Activated CD8-positive, alpha-beta memory T cell treated with anti-CD3 and anti-CD28 coated beads for 48 hours (primary cell): ENCODE results near the gene IFITM2.
A peak's percentile ranks its signal among the peaks of the same experiment; 100 is the strongest.
"Not testable (repeated sequence)": the region's sequence is repeated elsewhere in the genome, so short reads cannot be mapped to it uniquely, and the experiment has no call there.

ENCODE experiments used
- DNase-seq, 3 experiments: peaks; one replicate each; pipeline ENCODE4 v3.0.0-alpha.2; 2020; ENCODE audit warnings: low read depth in 2 of 3, low spot score in 2 of 3

Gene IFITM2

GRCh38 chr11:339963-340362 is 32.3 kb downstream of the IFITM2 start:
- DNase-seq = no peak

DNA sequence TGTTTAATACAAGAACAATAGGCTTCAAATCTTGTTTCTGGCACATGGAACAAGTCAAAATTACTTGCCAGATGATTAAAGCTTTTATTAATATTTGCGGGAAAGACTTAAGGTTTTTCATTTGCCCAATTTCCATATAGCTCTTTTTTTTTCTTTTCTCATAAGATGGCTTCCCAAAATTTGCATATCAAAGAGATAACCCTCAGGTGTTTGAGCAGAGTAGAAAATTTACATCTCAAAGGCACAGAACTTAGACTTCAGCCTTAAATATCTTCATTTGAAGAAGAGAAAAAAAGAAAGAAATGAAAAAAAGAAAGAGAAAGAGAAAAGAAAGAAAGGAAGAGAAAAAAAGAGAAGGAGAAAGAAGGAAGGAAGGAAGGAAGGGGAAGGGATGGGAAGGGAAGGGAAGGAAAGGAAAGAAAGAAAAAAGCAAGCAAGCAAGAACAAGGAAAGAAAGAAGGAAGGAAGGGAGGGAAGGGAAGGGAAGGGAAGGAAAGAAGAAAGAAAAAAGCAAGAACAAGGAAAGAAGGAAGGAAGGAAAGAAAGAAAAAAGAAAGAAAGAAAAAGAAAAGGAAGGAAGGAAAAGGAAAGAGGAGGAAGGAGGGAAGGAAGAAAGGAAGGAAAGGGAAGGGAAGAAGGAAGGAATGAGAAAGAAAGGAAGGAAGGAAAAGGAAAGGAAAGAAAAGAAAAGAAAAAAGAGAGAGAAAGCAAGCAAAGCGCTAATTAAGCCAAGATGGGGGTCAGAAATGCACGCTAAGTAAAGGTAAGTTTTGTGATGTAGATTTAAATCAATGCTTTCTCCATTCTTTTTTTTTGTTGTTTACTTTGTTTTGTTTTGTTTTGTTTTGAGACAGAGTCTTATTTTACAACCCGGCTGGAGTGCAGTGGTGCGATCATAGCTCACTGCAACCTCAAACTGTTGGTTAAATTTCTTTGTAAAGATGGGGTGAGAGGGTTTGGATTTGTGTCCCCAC is 33.2 kb downstream of the IFITM2 start:
- no peak for DNase-seq

GRCh38 chr11:342328-342727 is 34.7 kb downstream of the IFITM2 start:
- no peak for DNase-seq

DNA sequence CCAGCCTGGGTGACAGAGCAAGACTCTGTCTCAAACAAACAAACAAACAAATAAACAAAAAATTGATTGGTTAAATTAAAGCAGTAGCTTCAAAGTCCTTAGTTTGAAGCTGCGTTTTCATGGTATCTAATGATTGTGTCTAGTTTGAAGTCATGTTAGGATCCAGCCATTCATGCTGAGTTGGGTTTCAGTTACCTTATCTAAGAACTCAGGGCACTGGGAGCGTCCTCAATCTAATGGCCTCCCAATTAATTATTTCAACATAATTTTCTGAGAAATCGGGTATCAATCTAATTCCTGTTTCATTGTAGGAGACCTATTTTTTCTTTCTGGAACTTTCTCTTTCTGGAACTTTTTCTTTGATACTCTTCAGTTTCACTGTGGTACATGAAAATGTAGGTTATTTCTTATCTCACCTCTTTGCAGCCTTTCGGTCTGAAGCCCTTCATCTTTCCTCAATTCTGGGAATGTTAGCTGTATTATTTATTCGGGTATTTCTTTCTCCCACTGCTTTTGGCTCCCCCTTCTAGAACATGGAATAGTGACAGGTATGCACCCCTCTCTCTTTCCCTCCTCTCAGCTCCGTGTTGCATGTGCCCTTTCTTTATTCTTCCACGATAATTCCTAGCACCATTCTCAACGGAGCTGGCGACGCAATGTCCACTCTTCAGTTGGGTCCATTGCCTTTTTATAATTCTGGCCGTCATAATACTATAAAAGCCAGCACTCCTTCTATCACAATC is 37.4 kb downstream of the IFITM2 start:
- no peak for DNase-seq

DNA sequence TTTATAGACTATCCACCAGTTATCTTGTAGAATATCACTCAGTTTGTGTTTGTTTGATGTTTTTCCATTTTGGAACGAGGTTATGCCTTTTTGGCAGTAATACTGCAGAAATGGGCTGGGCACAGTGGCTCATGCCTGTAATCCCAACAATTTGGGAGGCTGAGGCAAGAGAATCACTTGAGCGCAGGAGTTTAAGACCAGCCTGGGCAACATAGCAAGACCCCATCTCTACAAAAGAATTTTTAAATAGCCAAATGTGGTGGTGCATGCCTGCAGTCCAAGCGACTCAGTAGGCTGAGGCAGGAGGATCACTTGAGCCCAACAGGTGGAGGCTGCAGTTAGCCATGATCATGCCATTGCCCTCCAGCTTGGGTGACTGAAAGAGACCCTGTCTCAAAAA is 38.9 kb downstream of the IFITM2 start:
- no peak for DNase-seq

GRCh38 chr11:349270-349954 is 41.8 kb downstream of the IFITM2 start:
- not testable (repeated sequence) for DNase-seq

DNA sequence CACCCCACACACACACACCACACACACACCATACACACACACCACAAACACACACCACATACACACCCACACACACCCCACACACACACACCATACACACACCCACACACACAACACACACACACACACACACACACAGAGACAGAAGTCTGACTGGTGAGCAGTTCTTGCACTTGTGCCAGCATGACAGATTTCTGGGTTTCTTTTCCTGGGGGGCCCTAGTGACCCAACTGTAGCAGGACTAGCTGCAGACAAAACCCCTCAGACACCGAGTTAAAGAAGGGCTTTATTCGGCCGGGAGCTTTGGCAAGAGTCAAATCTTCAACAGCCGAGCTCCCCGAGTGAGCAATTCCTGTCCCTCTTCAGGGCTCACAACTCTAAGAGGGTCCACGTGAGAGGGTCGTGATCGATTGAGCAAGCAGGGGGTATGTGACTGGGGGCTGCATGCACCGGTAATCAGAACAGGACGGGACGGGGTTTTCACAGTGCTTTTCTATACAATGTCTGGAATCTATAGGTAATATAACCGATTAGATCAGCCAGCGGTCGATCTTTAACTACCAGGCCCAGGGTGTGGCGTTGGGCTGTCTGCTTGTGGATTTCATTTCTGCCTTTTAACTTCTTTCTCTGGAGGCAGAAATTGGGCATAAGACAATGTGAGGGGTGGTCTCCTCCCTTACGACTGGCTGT is 42.6 kb downstream of the IFITM2 start:
- DNase-seq = not testable (repeated sequence)

GRCh38 chr11:350723-351255 is 43.2 kb downstream of the IFITM2 start:
- DNase-seq = no peak

DNA sequence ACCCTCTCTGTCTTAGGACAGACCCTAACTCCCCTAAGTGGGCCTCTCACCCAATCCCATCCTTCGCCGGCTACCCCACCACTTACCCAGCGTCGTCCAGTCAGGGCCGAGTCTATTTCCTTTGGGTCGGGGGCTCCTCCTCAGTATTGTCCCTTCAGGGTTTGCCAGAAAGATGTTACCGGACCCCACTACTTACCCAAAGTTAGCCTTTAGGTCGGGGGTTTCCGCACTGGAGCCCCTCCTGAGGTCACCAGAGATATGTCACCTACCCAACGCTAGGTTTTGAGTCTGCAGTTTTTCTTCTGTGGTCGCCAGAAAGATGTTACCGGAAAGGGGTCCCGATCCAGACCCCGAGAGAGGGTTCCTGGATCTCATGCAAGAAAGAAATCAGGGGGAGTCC is 43.8 kb downstream of the IFITM2 start:
- no peak for DNase-seq

GRCh38 chr11:352456-353031 is 44.9 kb downstream of the IFITM2 start:
- DNase-seq = no peak

- DNase-seq = no peak
Observed at GRCh38 chr11:353179-353873, 45.7 kb downstream of the IFITM2 start.

DNA sequence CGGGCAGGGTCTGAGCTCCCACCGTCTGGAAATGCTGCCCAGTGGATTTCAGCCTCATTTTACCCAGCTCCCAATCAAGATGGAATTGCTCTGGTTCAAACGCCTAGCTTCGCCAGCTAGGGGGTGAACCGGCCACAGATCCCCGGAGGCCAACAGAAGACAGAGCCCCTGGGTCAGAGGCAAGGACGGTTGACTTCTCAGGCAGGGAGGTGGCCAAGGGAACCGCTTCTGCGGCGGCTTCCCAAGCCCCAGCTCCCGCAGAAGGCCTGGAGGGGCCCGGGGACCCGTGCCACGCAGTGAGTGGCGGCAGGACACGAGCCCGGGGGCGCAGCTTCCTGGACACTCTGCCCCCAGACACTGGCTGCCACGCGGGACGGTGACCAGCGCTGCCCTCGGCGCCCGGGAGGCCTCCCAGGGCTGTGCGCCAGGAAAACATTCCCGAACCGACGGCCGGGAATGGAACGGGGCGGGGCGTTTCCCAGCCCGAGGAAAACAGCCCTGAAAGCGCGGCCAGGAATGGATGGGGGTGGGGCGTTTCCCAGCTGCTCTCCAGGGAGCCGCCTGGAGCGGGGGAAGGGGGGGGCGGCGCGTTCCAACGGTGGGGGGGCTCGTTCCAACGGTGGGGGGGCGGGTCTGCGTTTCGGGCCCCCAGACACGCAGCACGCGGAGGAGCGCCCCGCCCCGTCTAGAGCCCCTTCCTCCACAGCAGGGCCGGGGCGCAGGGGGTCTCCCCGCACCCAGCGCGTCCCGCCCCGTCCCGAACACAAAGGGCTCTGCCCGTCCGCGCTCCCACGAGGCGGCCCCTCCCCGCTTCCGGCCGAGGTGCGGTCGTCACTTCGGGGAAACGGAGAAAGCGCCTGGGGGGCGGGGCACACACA is 48.2 kb downstream of the IFITM2 start:
- DNase-seq = peak; percentile 66 to 76 (median 68)

DNA sequence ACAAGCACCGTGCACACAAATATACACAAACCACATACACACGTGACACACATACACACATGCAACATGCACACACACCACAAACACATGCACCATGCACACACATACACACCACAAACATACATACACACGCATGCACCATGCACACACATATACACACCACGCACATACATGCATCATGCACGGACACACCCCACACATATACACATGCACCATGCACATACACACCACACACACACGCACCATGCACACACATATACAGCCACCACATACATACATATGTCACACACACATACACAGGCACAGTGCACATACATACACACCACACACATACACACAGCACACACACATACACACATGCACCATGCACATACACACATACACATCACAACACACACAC is 49.0 kb downstream of the IFITM2 start:
- no peak for DNase-seq

DNA sequence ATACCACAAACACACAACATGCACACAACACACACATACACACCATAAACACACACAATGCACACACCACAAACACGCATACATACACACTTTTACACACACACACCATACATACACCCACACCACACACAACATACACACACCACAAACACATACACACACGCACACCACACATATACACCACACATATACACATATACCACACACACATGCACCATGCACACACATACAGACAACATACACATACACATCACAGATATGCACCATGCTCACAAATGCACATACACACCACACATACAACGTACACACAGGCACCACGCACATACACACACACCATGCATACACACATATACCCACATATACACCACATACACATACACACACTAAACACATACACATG is 50.0 kb downstream of the IFITM2 start:
- DNase-seq = no peak

- DNase-seq = no peak
Observed at GRCh38 chr11:358129-358800, 50.6 kb downstream of the IFITM2 start.
